CD4-positive, alpha-beta T cell treated with Interleukin-15 for 4 hours (primary cell): ENCODE data around the gene NELFA.

Source experiments
- DNase-seq: peaks from one replicate; pipeline ENCODE4 v3.0.0-alpha.2; 2020; ENCODE audit warnings: low spot score

The NELFA gene

GRCh38 chr4:2008921-2009650 is at the start of gene NELFA:
Gene NELFA, minus strand, starts transcription at chr4:2008974. Its CDS starts 15 bp downstream, at chr4:2008959.
- DNase-seq: peak; percentile 95

DNA sequence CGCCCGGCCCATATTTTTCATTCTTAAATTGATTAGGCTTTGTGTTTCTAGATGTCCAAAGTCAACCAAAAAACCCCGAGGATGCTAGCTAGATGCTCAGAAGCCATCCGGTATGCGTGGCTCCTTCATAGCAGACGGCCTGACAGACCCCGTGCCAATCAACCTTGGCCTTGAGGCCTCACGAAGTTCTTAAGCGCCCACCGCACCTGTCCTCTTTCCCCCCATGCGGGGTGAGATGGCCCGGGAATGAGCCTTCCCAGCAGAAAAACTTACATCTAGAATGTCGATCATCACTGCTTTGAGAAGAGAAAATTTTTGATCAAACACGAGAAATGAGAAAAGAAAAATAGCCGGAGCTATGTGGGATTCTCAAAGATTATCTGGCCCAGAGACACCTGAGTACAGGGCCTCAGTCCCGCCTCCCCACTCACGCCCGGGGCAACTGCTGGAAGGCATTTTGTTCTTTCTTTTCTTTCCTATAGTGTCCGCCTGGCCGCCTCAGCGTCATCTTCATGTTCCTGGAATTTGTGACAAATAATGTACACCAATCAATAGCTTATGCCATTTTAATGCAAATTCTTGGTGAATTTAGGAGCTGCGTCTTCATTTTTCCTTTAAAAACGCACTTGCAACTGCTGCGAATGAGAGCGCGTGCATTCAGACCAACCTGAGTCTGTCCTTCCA is 48.8 kb upstream of the NELFA start:
- no peak for DNase-seq

DNA sequence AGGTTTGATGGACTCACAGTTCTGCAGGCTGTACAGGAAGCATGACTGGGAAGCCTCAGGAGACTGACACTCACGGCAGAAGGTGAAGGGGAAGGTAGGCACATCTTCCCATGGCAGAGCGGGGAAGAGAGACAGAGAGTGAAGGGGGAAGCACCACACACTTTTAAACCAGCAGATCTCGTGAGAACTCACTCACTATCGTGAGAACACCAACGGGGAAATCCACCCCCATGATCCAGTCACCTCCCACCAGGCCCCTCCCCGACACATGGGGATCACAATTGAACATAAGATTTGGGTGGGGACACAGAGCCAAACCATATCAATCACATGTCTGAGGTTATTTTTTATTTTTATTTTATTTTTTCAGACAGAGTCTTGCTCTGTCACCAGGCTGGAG is 45.4 kb upstream of the NELFA start:
- no peak for DNase-seq

GRCh38 chr4:2051086-2051485 is 42.3 kb upstream of the NELFA start:
- no peak for DNase-seq

DNA sequence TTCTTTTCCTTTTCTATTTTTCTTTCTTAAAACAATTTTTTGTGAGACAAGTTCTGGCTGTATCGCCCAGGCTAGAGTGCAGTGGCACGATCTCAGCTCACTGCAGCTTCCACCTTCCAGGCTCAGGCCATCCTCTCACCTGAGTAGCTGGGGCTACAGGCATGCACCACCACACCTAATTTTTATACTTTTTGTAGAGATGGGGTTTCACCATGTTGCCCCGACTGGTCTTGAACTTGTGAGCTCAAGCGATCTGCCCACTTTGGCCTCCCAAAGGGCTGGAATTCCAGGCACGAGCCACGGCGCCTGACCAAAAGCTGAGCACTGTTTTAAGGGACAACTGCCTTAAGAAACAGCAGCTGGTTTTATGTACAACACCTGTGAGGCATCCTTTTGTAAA is 41.0 kb upstream of the NELFA start:
- DNase-seq: no peak

DNA sequence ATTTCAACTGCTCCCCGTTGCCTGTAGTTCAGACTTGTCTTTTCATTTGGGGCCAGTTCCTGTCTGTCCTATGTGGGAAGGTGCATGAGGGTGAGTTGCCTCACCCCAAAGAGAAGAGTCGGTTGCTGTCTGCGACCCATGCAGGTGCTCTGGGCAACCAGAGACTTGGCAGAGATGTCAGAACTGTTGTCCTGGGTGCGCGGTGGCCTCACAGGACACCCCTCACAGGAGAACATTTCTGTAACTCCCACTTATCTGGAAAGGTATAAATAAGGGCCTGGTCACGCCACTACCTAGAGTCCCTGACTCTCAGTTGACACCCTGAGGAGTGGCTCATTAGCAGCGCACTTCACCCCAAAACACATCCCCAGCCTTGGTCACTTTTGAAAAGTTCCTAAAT is 40.6 kb upstream of the NELFA start:
- no peak for DNase-seq

DNA sequence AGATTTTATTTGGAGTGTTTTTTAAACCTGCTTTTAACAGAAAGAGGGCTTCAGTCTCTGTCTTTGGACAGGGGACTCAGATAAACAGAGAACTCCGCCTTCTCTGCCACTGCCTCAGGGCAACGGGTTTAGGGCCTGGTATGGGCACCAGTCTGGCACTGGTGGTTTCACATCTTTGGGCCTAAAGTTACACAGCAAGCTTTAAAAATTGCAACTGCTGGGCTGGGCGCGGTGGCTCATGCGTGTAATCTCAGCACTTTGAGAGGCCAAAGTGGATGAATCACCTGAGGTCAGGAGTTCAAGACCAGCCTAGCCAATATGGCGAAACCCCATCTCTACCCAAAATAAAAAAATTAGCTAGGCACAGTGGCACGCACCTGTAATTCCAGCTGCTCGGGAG is 40.1 kb upstream of the NELFA start:
- no peak for DNase-seq

GRCh38 chr4:2047781-2048581 is 39.2 kb upstream of the NELFA start:
- DNase-seq: no peak

- no peak for DNase-seq
These were observed 38.4 kb upstream of the NELFA start for GRCh38 chr4:2047031-2047660.

GRCh38 chr4:2046031-2046961 is 37.5 kb upstream of the NELFA start:
- no peak for DNase-seq

DNA sequence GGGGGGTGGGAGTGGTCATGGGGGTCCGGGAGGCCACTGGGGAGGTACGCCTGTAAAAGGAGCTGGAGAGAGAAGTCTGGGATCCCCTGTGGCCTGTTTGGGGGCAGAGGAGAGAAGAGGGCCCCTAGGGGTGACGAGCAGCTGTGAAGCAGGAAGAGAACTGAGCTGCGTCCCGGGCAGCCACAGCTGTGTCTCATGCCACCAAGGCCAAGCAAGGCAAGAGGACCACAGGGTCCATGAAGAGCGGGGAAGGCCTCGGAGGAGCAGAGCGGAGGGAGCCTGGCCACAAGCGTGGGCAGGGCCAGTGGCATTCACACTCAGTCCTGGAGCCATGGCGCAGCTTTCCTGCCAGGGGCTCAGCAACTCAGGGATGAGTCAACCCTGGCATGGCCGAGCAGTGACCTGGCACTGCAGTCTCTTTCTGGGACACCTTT is 36.8 kb upstream of the NELFA start:
- no peak for DNase-seq

- DNase-seq: no peak
These were observed 36.1 kb upstream of the NELFA start for GRCh38 chr4:2044542-2045517.

DNA sequence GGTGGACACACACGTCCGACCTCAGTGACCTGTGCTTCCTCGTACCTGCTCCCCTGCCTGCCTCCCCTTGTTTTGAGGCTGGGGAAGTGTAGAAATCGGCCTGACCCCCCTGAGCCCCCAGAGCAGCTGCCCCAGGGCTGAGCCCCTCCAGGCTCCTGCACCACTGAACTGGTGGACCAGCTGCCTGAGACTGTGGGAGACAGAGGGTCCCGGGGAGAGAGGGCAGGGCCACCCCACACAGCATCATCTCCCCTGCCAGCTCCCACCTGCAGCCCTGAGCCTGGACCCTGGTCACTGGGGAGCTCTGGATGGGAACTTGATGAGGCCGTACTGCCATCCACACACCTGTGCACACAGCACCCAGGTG is 35.3 kb upstream of the NELFA start:
- DNase-seq: no peak

GRCh38 chr4:2043396-2044118 is 34.8 kb upstream of the NELFA start:
- DNase-seq: no peak

DNA sequence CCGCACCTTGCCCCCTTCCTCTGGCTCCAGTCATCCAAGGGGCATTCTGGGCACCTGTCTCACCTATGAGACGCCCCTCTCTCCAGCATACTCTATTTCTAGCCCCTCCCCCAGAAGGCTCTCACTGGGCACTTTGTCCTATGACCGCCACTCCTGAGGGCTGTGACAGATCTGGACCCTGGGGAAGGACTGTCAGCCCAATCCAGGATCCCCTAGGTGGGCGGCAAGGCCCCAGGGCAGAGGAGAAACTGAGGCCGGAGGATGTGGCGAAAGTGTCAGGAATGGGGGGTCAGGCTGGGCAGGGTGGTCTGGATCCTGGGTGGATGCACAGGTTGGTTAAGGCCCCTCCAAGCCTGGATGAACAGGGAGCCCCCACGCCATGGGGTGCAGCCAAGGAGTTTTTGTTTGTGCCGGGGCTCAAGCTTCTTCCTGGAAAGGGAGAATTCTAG is 34.2 kb upstream of the NELFA start:
- no peak for DNase-seq

GRCh38 chr4:2042204-2042946 is 33.6 kb upstream of the NELFA start:
- DNase-seq: peak; percentile 19

- DNase-seq: peak; percentile 87
These were observed 32.7 kb upstream of the NELFA start for GRCh38 chr4:2041239-2042130.
